ENCODE measurements around the gene CENPB. TPM values are rescaled to one million over a fixed set of nuclear protein-coding genes. Genes with fewer than 3 reads are reported as not detected.

The CENPB gene
- polyA plus RNA-seq, 4 donors = 38.3 to 55.7 (median 43.3) TPM

DNA sequence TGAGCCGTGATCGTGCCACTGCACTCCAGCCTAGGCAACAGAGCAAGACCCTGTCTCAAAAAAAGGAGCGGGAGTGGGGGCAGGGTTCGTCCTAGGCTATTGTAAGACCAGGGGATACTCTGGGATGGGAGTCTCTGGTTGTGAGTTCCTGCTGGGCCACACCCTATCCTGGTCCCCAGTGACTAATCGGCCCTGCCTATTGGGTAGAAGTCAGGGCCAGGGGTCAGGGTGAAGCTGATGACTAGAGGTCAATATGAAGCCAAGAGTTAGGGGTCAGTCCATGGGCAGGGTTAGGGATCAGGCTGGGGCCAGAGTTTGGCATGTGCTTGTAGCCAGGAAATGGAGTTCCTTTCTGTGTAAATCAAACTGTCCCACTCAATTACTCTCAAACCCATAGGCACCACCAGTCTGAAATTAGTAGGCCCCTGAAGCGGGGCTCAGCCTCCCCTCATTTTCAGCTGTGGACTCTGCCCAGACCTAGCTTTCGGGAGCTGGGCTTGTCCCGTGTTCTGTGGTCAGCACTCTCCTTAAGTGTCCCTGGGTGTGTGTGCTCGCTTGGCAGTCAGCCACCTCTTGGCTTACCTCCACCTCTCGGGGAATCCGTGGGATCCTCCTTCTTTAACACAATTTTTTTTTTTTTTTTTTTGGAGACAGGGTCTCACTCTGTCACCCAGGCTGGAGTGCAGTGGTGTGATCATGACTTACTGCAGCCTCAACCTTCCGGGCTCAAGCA, 52.3 kb downstream of the CENPB start:
- no peak for DNase-seq (ENCODE audit: low read depth in 4 of 4, low spot score in 2 of 4)

Other genes with a start within 250 kb of the CENPB start
- under 1 TPM in 3 of 4 donors, not detected in 1; 0.10 to 0.30 (median 0.27) TPM for gene GFRA4, start 123.3 kb downstream of the CENPB start, polyA plus RNA-seq (ENCODE audit: insufficient read length in 4 of 4)
- gene ADAM33, start 104.7 kb downstream of the CENPB start, polyA plus RNA-seq (ENCODE audit: insufficient read length in 4 of 4) = 10 to 100 TPM in 2 of 4 donors, 1 to 10 TPM in 2; 6.1 to 15.0 (median 9.8) TPM
- 1 to 10 TPM in 1 of 4 donors, under 1 TPM in 3; 0.58 to 1.2 (median 0.93) TPM for gene SIGLEC1, start 74.1 kb downstream of the CENPB start, polyA plus RNA-seq (ENCODE audit: insufficient read length in 4 of 4)
- 10 to 100 TPM; 14.4 to 19.7 (median 16.4) TPM for gene HSPA12B, start 54.1 kb downstream of the CENPB start, polyA plus RNA-seq (ENCODE audit: insufficient read length in 4 of 4)
- gene ADISSP, start 19.0 kb downstream of the CENPB start, polyA plus RNA-seq (ENCODE audit: insufficient read length in 4 of 4) = 10 to 100 TPM; 19.4 to 37.2 (median 26.1) TPM
- gene SPEF1, start 5.3 kb downstream of the CENPB start, polyA plus RNA-seq (ENCODE audit: insufficient read length in 4 of 4) = 1 to 10 TPM; 1.2 to 2.7 (median 2.3) TPM
- 10 to 100 TPM; 31.4 to 45.0 (median 36.7) TPM for gene CDC25B, start 9.6 kb upstream of the CENPB start, polyA plus RNA-seq (ENCODE audit: insufficient read length in 4 of 4)
- gene AP5S1, start 33.8 kb upstream of the CENPB start, polyA plus RNA-seq (ENCODE audit: insufficient read length in 4 of 4) = 10 to 100 TPM in 3 of 4 donors, 1 to 10 TPM in 1; 8.2 to 13.2 (median 11.7) TPM
- gene MAVS, start 60.1 kb upstream of the CENPB start, polyA plus RNA-seq (ENCODE audit: insufficient read length in 4 of 4) = 10 to 100 TPM; 22.6 to 34.7 (median 29.1) TPM
- 10 to 100 TPM; 34.9 to 40.7 (median 35.9) TPM for gene PANK2, start 102.6 kb upstream of the CENPB start, polyA plus RNA-seq (ENCODE audit: insufficient read length in 4 of 4)
- 10 to 100 TPM; 17.5 to 23.8 (median 20.6) TPM for gene RNF24, start 228.8 kb upstream of the CENPB start, polyA plus RNA-seq (ENCODE audit: insufficient read length in 4 of 4)